ENCODE data around the gene KRI1. TPM values are rescaled to one million over a fixed set of nuclear protein-coding genes. Genes with fewer than 3 reads are reported as not detected.

KRI1 gene
- total and polyA plus RNA-seq, 2 donors (not counting 3 experiments of a cell fraction or from before 2014, with no cell fraction given): 6.7 to 25.7 TPM

- no peak for DNase-seq (ENCODE audit: low read depth, low spot score)
- dilution Hi-C loops (cut with MboI; ENCODE audit: extremely low pct_ligation_motif_present, low sequenced_read_pairs): no loop called here
Measured at GRCh38 chr19:10517760-10518443, 47.9 kb downstream of the KRI1 start.

More at GRCh38 chr19:10517760-10518443, 47.9 kb downstream of the KRI1 start:
- Histone ChIP-seq H3K27me3 (ENCODE audit: control insufficient read depth in 2 of 2, insufficient read depth in 2 of 2, low read length in 2 of 2) (peaks cover 51 to 65% of the 10 kb centered on the region in 2 experiments), H2AFZ (ENCODE audit: low read depth, low read length) (peak overlapping the region; percentile 4), H3K36me3 (ENCODE audit: control insufficient read depth in 2 of 2, extremely low read depth in 1 of 2, insufficient read depth in 2 of 2, low read length in 2 of 2) (no peaks in the 10 kb centered on the region), H3K4me1 (ENCODE audit: control insufficient read depth, extremely low read depth, insufficient read depth, low read length) (peaks cover 2% of the 10 kb centered on the region), H4K20me1 (replicated peaks; ENCODE audit: control insufficient read depth, extremely low read depth, insufficient read depth, low read length) (no peaks in the 10 kb centered on the region), H3K79me2 (ENCODE audit: control insufficient read depth, insufficient read depth, low read length) (no peaks in the 10 kb centered on the region), H3K9me3 (replicated peaks; ENCODE audit: control insufficient read depth, insufficient read depth, low read length) (no peaks in the 10 kb centered on the region), H3K4me3 (replicated peaks in 1 of 3; ENCODE audit: insufficient read depth in 1 of 3, low read depth in 1 of 3, low read length in 3 of 3) (no peak overlapping the region), H3K4me2 (ENCODE audit: insufficient read depth, low read length) (peak overlapping the region; percentile 8), H3K9me1 (replicated peaks; ENCODE audit: control insufficient read depth, extremely low read depth, insufficient read depth, low read length) (no peaks in the 10 kb centered on the region), H3K9ac (replicated peaks; ENCODE audit: extremely low read depth, insufficient read depth, low read length) (no peak overlapping the region), H3K27ac (ENCODE audit: insufficient read depth, low read depth, low read length) (no peak overlapping the region)
- FAIRE-seq: no peak
- intact Hi-C loops (cut with micrococcal nuclease): no loop called here
- BruUV-seq (replicated peaks): no TSS peak
- POLR2A ChIA-PET: interaction anchor here (0.6 kb wide), 1 partner anchor 140 kb away, joined by 3 read pairs; no protein-coding TSS in a partner anchor
- CTCF ChIA-PET: interaction anchor here (0.9 to 2.2 kb wide), 8 partner anchors 9 to 353 kb away, joined by 3 to 12 read pairs (median 4); no protein-coding TSS in a partner anchor
- TF ChIP-seq, protein P1, sequence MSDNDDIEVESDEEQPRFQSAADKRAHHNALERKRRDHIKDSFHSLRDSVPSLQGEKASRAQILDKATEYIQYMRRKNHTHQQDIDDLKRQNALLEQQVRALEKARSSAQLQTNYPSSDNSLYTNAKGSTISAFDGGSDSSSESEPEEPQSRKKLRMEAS (IDR thresholded peaks at IDR 0.05; ENCODE audit: insufficient read depth, insufficient read length): no peak
- no peak for TF ChIP-seq GATA2 (IDR thresholded peaks at IDR 0.05; ENCODE audit: insufficient read depth, insufficient read length, low read depth, low read length)
- TF ChIP-seq POLR2AphosphoS5 (IDR thresholded peaks at IDR 0.05; ENCODE audit: insufficient read depth, low read depth, low read length): no peak
- TF ChIP-seq CTCF (IDR thresholded peaks at IDR 0.05; ENCODE audit: extremely low read depth in 1 of 2, insufficient read depth in 1 of 2, low read depth in 1 of 2, low read length in 2 of 2): no peak
- no peak for TF ChIP-seq MYC (IDR thresholded peaks at IDR 0.05; ENCODE audit: low read depth, low read length)
- no peak for TF ChIP-seq JUN (IDR thresholded peaks at IDR 0.05; ENCODE audit: borderline replicate concordance, insufficient read depth, insufficient read length, low read depth)
- TF ChIP-seq FOS (IDR thresholded peaks at IDR 0.05; ENCODE audit: borderline replicate concordance, insufficient read depth, low read length): no peak
- TF ChIP-seq EZH2 (IDR thresholded peaks at IDR 0.05; ENCODE audit: borderline replicate concordance, low read depth, low read length, severe bottlenecking): no peak
- TF ChIP-seq POLR2A (IDR thresholded peaks at IDR 0.05; ENCODE audit: low read depth, low read length): no peak
